ENCODE measurements around the gene PRR9. TPM values are rescaled to one million over a fixed set of nuclear protein-coding genes. Genes with fewer than 3 reads are reported as not detected.

The PRR9 gene
- total and polyA plus RNA-seq, 2 of the 8 experiments (the other 6 are each of a cell fraction or from before 2014, with no cell fraction given), result not detected

DNA sequence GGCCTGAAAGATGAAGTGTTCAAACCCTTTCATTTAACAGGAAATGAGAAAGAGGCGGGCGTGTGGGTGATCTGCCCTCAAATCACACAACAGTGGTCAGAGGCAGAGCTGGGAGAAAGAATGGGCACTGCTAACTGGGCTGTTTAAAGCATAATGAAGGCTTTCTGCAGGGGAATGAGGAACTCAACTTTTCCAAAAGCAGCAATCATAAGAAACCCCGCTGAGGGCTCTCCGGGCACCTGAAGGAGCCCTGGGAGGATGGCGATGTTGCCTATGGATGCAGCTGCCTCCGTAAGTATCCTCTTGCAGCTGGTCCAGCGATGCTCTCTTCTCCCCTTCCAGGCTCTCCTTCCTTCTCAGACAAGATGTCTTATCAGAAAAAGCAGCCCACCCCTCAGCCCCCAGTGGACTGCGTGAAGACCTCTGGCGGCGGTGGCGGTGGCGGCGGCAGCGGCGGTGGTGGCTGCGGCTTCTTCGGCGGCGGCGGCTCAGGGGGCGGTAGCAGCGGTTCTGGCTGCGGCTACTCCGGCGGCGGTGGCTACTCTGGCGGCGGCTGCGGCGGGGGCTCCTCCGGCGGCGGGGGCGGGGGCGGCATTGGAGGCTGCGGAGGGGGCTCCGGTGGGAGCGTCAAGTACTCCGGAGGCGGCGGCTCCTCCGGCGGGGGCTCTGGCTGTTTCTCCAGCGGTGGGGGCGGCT is 43.3 kb downstream of the PRR9 start:
- H2AK5ac ChIP-seq (ENCODE audit: low read depth, low read length), result no peak overlapping the region
- no peak for FAIRE-seq
- 41% methylated on average over 11 of the region's 45 CpGs; no CpG with 5 or more reads in 1 of the 2 experiments for WGBS, 2 experiments (ENCODE audit: extremely low coverage in 1 of 2, insufficient coverage in 1 of 2, insufficient read length in 1 of 2, insufficient replicate concordance in 2 of 2, low coverage in 1 of 2, low lambda C conversion rate in 2 of 2, missing lambda C conversion rate in 1 of 2)
- H3K4ac ChIP-seq (replicated peaks; ENCODE audit: insufficient read length, low read depth, low read length), result no peak overlapping the region
- ChIA-PET POLR2A (ENCODE audit: partially characterized antibody) (no interaction called here), CTCF (ENCODE audit: partially characterized antibody) (interaction anchor here (0.6 to 1.0 kb wide), 2 partner anchors 28 kb away, joined by 3 to 4 read pairs; no protein-coding TSS in a partner anchor)
- no peaks in the 10 kb centered on the region for H3K23me2 ChIP-seq (ENCODE audit: low read depth, low read length)
- H2BK15ac ChIP-seq (ENCODE audit: low read length), result no peak overlapping the region
- no peak overlapping the region for H3K23ac ChIP-seq (ENCODE audit: insufficient read length)
- peak overlapping the region; percentile 60 to 87; a peak in 3 of 4 replicates for H3K4me2 ChIP-seq (ENCODE audit: insufficient read depth in 1 of 2, low read depth in 2 of 2, low read length in 2 of 2)
- no peaks in the 10 kb centered on the region for H3K79me2 ChIP-seq (ENCODE audit: control insufficient read depth in 1 of 2, insufficient read depth in 2 of 2, low read length in 2 of 2)
- TF ChIP-seq SUZ12 (IDR thresholded peaks at IDR 0.05; ENCODE audit: low read length), result peak; percentile 25; the same call in 1 of the 2 replicates
- peak; percentile 49 for TF ChIP-seq EZH2 (IDR thresholded peaks at IDR 0.05; ENCODE audit: low read depth, low read length, severe bottlenecking)
- no peak for TF ChIP-seq RBBP5 (IDR thresholded peaks at IDR 0.05; ENCODE audit: borderline replicate concordance, low read depth, low read length)
- TF ChIP-seq TCF12 (IDR thresholded peaks at IDR 0.05; ENCODE audit: low read depth, low read length), result no peak
- TF ChIP-seq SRF (IDR thresholded peaks at IDR 0.05; ENCODE audit: low read depth, low read length), result no peak
- TF ChIP-seq KDM4A (IDR thresholded peaks at IDR 0.05; ENCODE audit: low read depth, low read length, severe bottlenecking), result peak; percentile 23
- no peak overlapping the region for H3K14ac ChIP-seq (ENCODE audit: insufficient read length)
- H3K27me3 ChIP-seq (replicated peaks in 1 of 4; ENCODE audit: control insufficient read depth in 3 of 4, extremely low read depth in 1 of 4, insufficient read depth in 3 of 4, low read length in 3 of 4), result peaks cover 8 to 49% (median 38%) of the 10 kb centered on the region in 4 experiments
- H4K8ac ChIP-seq (ENCODE audit: extremely low read depth, insufficient read depth, low read length), result no peak overlapping the region
- no peak overlapping the region for H3K18ac ChIP-seq (ENCODE audit: extremely low read depth, low read length)
- H2BK20ac ChIP-seq (ENCODE audit: low read length), result no peak overlapping the region
- no peak overlapping the region for H2BK12ac ChIP-seq (ENCODE audit: low read depth, low read length)
- no peaks in the 10 kb centered on the region for H3K79me1 ChIP-seq (ENCODE audit: low read depth, low read length)
- H4K91ac ChIP-seq (replicated peaks; ENCODE audit: insufficient read length, low read length), result no peak overlapping the region
- 0 out of 7 replicates have a peak, but pooled peaks cover 0 to 3% (median 0%) of the 10 kb centered on the region in 4 experiments for H3K4me1 ChIP-seq (replicated peaks in 1 of 4; ENCODE audit: control insufficient read depth in 3 of 4, insufficient read depth in 4 of 4, low read length in 3 of 4)
- H4K5ac ChIP-seq (ENCODE audit: insufficient read length, low read depth, low read length), result no peak overlapping the region
- no peaks in the 10 kb centered on the region for H3K9me3 ChIP-seq (ENCODE audit: insufficient read depth in 2 of 2, low read depth in 1 of 2, low read length in 1 of 2)
- H3K4me3 ChIP-seq (ENCODE audit: extremely low read depth in 1 of 4, insufficient read depth in 2 of 4, low read depth in 3 of 4, low read length in 4 of 4), result peak overlapping the region; percentile 3 to 65 (median 29); a peak in 6 of 8 replicates
- no peaks in the 10 kb centered on the region for H4K20me1 ChIP-seq (replicated peaks in 1 of 2; ENCODE audit: control insufficient read depth in 1 of 2, insufficient read depth in 2 of 2, low read length in 2 of 2)
- no peak overlapping the region for H3K27ac ChIP-seq (ENCODE audit: low read depth, low read length)
- H2BK5ac ChIP-seq (ENCODE audit: low read depth, low read length), result no peak overlapping the region
- H2AFZ ChIP-seq (ENCODE audit: low read length), result no peak overlapping the region
- H3K56ac ChIP-seq (replicated peaks; ENCODE audit: insufficient read length, low read depth, low read length), result no peak overlapping the region
- peak in 1 of 2 experiments; percentile 61 for DNase-seq (ENCODE audit: low read depth in 1 of 2, low spot score in 2 of 2)
- H3K9ac ChIP-seq (replicated peaks in 1 of 4; ENCODE audit: extremely low read depth in 1 of 4, low read depth in 3 of 4, low read length in 3 of 4), result no peak overlapping the region; a peak in 1 of 7 replicates
- H2BK120ac ChIP-seq (replicated peaks; ENCODE audit: low read depth, low read length), result no peak overlapping the region
- H3K36me3 ChIP-seq (ENCODE audit: control insufficient read depth in 2 of 4, insufficient read depth in 4 of 4, low read length in 3 of 4), result no peaks in the 10 kb centered on the region

Measured in H1 (cell line).